Endothelial cell (in vitro differentiated cells): ENCODE data around the gene CRADD. TPM values are rescaled to one million over a fixed set of nuclear protein-coding genes. Genes with fewer than 3 reads are reported as not detected.

ENCODE experiments used
- DNase-seq: peaks from one replicate; pipeline ENCODE4 v3.0.0; 2021; ENCODE audit warnings: low spot score
- H3K27ac Mint-ChIP-seq: one replicate; pipeline ENCODE4 v1.8.0; 2021; ENCODE audit warnings: mixed read lengths, inconsistent platforms; ENCODE audit not compliant: unreplicated experiment
- H3K27me3 Mint-ChIP-seq: one replicate; pipeline ENCODE4 v1.8.0; 2021; ENCODE audit warnings: mild to moderate bottlenecking, moderate library complexity, mixed read lengths, inconsistent platforms; ENCODE audit not compliant: unreplicated experiment
- H3K36me3 Mint-ChIP-seq: one replicate; pipeline ENCODE4 v1.8.0; 2021; ENCODE audit warnings: mild to moderate bottlenecking, low read depth, mixed read lengths, inconsistent platforms; ENCODE audit not compliant: unreplicated experiment
- H3K4me1 Mint-ChIP-seq: one replicate; pipeline ENCODE4 v1.8.0; 2021; ENCODE audit warnings: mild to moderate bottlenecking, mixed read lengths, inconsistent platforms; ENCODE audit not compliant: unreplicated experiment
- H3K4me3 Mint-ChIP-seq: one replicate; pipeline ENCODE4 v1.8.0; 2021; ENCODE audit warnings: mild to moderate bottlenecking, mixed read lengths, inconsistent platforms; ENCODE audit not compliant: unreplicated experiment
- H3K9me3 Mint-ChIP-seq: one replicate; pipeline ENCODE4 v1.8.0; 2021; ENCODE audit warnings: mixed read lengths, inconsistent platforms; ENCODE audit not compliant: unreplicated experiment
- total RNA-seq: library from RNA; stranded (reverse); fragmentation: NEBNext Ultra II Directional; extraction: Animal tissue kit (Norgen Biotek cat#: 25700); gene quantifications from one replicate; pipeline ENCODE4 v1.2.1, GENCODE V29; 2021; ENCODE audit not compliant: unreplicated experiment
- TF ChIP-seq, protein P1 (sequence below): fragments of 200-600 bp; sonication (generic); IDR thresholded peaks from one replicate; pipeline ENCODE4 v1.5.0; 2021; ENCODE audit warnings: antibody characterized with exemption; ENCODE audit not compliant: unreplicated experiment

Gene CRADD
- total RNA-seq, 1 donor from 2014 or later, result 6.5 TPM

DNA sequence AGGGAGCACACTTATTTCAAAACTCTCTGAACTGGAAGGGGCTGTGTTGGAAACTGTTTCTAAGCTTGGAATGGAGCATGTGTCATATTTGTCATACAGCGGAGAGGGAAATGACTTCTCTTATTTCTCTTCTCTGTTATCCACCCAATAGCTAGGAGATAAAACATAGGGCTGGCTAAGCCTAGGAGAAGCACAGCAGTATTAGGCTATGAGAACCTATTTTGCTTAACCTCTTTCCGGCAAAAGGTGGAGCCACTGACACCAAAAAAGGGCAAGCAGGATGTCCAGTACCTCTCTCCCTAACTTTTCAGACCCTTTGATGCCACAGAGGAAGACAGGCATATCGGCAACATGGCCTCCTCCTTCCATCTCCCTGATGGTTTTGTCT is 148.3 kb downstream of the CRADD start:
- no peak overlapping the region for H3K27ac Mint-ChIP-seq
- no peaks in the 10 kb centered on the region for H3K36me3 Mint-ChIP-seq
- H3K4me1 Mint-ChIP-seq, result no peaks in the 10 kb centered on the region

DNA sequence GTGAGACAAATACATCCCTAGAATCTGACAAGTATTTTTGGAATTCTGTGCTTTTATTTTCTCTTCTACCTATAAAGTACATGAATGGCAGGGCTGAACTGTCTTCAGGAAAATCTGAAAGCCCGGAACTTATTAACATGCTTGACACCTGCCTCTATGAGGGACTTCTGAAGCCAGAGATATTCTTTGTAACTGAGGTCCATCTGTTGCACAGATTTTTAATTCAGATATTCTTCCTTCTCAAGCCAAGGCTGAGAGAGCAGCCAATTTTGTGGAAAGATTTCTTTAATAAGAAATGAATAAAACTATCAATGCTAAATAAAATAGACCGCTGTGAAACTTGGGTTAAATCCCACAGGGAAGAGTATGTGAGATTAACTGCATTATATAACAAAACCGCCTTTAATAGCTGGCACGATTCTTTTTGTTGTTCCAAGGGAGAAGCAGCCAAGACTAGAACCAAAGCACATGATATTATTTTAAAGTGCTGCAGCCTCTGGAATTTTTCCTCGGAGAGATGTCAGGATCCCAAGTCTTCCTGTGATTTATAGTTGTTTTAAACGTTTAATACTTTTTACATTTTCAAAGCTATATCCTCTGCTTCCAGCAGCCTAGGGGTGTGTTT is 148.9 kb downstream of the CRADD start:
- no peaks in the 10 kb centered on the region for H3K27me3 Mint-ChIP-seq
- DNase-seq, result no peak
- TF ChIP-seq, protein P1, sequence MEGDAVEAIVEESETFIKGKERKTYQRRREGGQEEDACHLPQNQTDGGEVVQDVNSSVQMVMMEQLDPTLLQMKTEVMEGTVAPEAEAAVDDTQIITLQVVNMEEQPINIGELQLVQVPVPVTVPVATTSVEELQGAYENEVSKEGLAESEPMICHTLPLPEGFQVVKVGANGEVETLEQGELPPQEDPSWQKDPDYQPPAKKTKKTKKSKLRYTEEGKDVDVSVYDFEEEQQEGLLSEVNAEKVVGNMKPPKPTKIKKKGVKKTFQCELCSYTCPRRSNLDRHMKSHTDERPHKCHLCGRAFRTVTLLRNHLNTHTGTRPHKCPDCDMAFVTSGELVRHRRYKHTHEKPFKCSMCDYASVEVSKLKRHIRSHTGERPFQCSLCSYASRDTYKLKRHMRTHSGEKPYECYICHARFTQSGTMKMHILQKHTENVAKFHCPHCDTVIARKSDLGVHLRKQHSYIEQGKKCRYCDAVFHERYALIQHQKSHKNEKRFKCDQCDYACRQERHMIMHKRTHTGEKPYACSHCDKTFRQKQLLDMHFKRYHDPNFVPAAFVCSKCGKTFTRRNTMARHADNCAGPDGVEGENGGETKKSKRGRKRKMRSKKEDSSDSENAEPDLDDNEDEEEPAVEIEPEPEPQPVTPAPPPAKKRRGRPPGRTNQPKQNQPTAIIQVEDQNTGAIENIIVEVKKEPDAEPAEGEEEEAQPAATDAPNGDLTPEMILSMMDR, result no peak
- H3K4me3 Mint-ChIP-seq, result no peak overlapping the region
- no peak overlapping the region for H3K27ac Mint-ChIP-seq
- H3K9me3 Mint-ChIP-seq, result no peaks in the 10 kb centered on the region
- no peaks in the 10 kb centered on the region for H3K4me1 Mint-ChIP-seq
- no peaks in the 10 kb centered on the region for H3K36me3 Mint-ChIP-seq

More for the DNA sequence above, 148.3 kb downstream of the CRADD start:
- Mint-ChIP-seq H3K27me3 (no peaks in the 10 kb centered on the region), H3K9me3 (no peaks in the 10 kb centered on the region), H3K4me3 (no peak overlapping the region)
- no peak for DNase-seq
- TF ChIP-seq, protein P1, result no peak

DNA sequence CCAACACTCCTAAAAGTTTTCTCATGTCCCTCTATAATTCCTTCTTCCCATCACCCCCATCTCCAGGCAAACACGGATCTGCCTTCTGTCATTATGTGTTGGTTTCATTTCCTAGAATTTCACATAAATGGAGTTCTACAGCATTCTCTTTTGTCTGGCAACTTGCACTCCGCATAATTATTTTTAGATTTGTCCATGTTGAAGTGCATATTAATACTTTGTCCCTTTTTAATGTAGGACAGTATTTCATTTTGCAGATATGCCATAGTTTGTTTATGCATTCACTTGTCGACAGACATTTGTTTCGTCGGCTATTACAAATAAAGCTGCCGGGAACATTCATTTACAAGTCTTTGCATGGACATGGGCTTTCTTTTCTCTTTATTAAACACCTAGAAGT is 150.0 kb downstream of the CRADD start:
- Mint-ChIP-seq H3K27ac (no peak overlapping the region), H3K27me3 (no peaks in the 10 kb centered on the region)
- TF ChIP-seq, protein P1, result no peak

DNA sequence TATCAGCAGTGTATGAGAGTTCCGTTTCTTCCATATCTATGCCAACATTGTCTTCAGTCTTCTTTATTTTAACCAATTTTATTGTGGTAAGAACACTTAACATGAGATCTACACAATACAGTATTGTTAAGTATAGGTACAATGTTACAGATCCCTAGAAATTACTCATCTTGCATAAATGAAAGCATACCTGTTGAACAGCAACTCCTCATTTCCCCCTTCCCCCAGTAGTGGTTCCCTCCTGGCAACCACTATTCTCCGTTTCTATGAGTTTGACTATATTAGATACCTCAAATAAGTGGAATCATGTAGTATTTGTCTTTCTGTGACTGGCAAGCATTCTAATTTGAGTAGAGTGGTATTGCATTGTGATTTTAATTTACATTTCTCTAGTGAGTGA is 150.5 kb downstream of the CRADD start:
- Mint-ChIP-seq H3K36me3 (no peaks in the 10 kb centered on the region), H3K4me1 (no peaks in the 10 kb centered on the region), H3K27ac (no peak overlapping the region), H3K9me3 (no peaks in the 10 kb centered on the region), H3K27me3 (no peaks in the 10 kb centered on the region), H3K4me3 (no peak overlapping the region)
- TF ChIP-seq, protein P1, result no peak
- no peak for DNase-seq

More for the DNA sequence above, 150.0 kb downstream of the CRADD start:
- H3K4me3 Mint-ChIP-seq, result no peak overlapping the region
- H3K9me3 Mint-ChIP-seq, result no peaks in the 10 kb centered on the region
- no peak for DNase-seq
- no peaks in the 10 kb centered on the region for H3K36me3 Mint-ChIP-seq
- no peaks in the 10 kb centered on the region for H3K4me1 Mint-ChIP-seq

DNA sequence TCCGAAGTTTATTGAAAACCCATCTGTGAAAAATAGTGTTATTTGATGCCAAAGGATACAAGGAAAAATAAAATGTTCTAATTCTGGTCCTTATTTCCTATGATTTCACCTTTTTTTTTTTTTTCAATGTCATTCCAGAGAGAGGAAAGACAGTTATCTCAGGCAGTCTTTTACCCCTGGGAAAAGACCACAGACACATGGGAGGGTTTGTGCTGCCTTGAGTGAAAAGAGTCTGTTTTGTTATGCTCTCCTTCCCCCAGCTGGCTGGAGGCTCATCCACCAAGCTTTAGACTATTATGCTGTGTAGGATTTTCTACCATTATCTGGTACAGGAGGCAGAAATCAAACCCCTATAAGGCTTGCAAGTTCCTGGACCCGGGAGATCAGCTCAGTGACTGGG is 151.8 kb downstream of the CRADD start:
- TF ChIP-seq, protein P1, result no peak
- H3K9me3 Mint-ChIP-seq, result no peaks in the 10 kb centered on the region
- no peak overlapping the region for H3K4me3 Mint-ChIP-seq
- no peaks in the 10 kb centered on the region for H3K27me3 Mint-ChIP-seq
- H3K4me1 Mint-ChIP-seq, result no peaks in the 10 kb centered on the region
- no peak for DNase-seq
- no peaks in the 10 kb centered on the region for H3K36me3 Mint-ChIP-seq
- no peak overlapping the region for H3K27ac Mint-ChIP-seq
